GM12878 (cell line): ENCODE results near the gene SLC12A6. TPM values are rescaled to one million over a fixed set of nuclear protein-coding genes. Genes with fewer than 3 reads are reported as not detected.

Source experiments
- ATAC-seq: fragments of 200-7000 bp; cut with Tn5 transposase; 3 replicates; pipeline ENCODE4 v1.9.1; 2020; ENCODE audit warnings: mild to moderate bottlenecking, moderate library complexity
- BruUV-seq: library from RNA; stranded (reverse); fragments of 400-500 nt; replicated peaks from 2 replicates; lab custom pipeline; 2021; lab: Mats Ljungman, UMichigan
- CTCF ChIA-PET: fragments of 300-600 bp; sonication (Branson Sonifier 250); formaldehyde crosslinking; extraction: SDS; loops from one replicate; lab custom pipeline; 2021; ENCODE audit warnings: inconsistent platforms; lab: Yijun Ruan, JAX
- POLR2A ChIA-PET: fragments of 350-600 bp; formaldehyde crosslinking; extraction: SDS; loops from one replicate; lab custom pipeline; 2021; ENCODE audit warnings: inconsistent platforms; lab: Charles Lee
- RAD21 ChIA-PET: fragments of 300-600 bp; sonication (Branson Sonifier 250); formaldehyde crosslinking; loops from one replicate; lab custom pipeline; 2023; ENCODE audit warnings: antibody characterized with exemption; ENCODE audit not compliant: unreplicated experiment; lab: Charles Lee
- SMC1A ChIA-PET: fragments of 300-600 bp; sonication (Branson Sonifier 250); formaldehyde crosslinking; loops from one replicate; lab custom pipeline; 2023; ENCODE audit not compliant: unreplicated experiment, uncharacterized antibody; lab: Charles Lee
- DNase-seq: peaks from one replicate; pipeline ENCODE4 v3.0.0-alpha.2; 2011; ENCODE audit warnings: low read depth, low spot score
- FAIRE-seq: peaks from 3 replicates; lab custom pipeline; 2011; peaks lifted over from hg19 to GRCh38; lab: Jason Lieb, UNC
- H2AFZ ChIP-seq: 2 replicates; pipeline ENCODE4 v1.6.0; 2011; ENCODE audit warnings: low read depth, low read length, control low read depth; ENCODE audit not compliant: control insufficient read depth
- H3K27ac ChIP-seq: 2 replicates; pipeline ENCODE4 v1.5.1; 2011; ENCODE audit warnings: control low read depth; ENCODE audit not compliant: control insufficient read depth, insufficient read depth
- H3K27me3 ChIP-seq, 2 experiments: replicated peaks in 1 of 2; 2 replicates each; pipeline versions ENCODE4 v1.6.0 to v1.6.1; 2011; ENCODE audit warnings: low read length in 1 of 2; ENCODE audit not compliant: control insufficient read depth in 2 of 2, insufficient read depth in 2 of 2
- H3K36me3 ChIP-seq, 2 experiments: 2 replicates each; pipeline ENCODE4 v1.5.1; 2011; ENCODE audit warnings: low read length in 1 of 2; ENCODE audit not compliant: control insufficient read depth in 2 of 2, insufficient read depth in 2 of 2
- H3K4me1 ChIP-seq: 2 replicates; pipeline ENCODE4 v1.6.1; 2011; ENCODE audit warnings: mild to moderate bottlenecking, low read length, moderate library complexity, mixed read lengths; ENCODE audit not compliant: control insufficient read depth, insufficient read depth
- H3K4me2 ChIP-seq: 2 replicates; pipeline ENCODE4 v1.6.0; 2011; ENCODE audit warnings: control low read depth; ENCODE audit not compliant: control insufficient read depth, insufficient read depth
- H3K4me3 ChIP-seq: fragments of 200-600 bp; sonication (generic); 2 replicates; pipeline ENCODE4 v1.5.1; 2016
- H3K79me2 ChIP-seq: 2 replicates; pipeline ENCODE4 v1.6.0; 2011; ENCODE audit warnings: low read length; ENCODE audit not compliant: control insufficient read depth, insufficient read depth
- H3K9ac ChIP-seq: 2 replicates; pipeline ENCODE4 v1.8.0; 2011; ENCODE audit warnings: low read length, control low read depth, mixed read lengths; ENCODE audit not compliant: control insufficient read depth, insufficient read depth
- H3K9me3 ChIP-seq: replicated peaks from 3 replicates; pipeline ENCODE4 v1.5.1; 2011; ENCODE audit warnings: mild to moderate bottlenecking, low read length; ENCODE audit not compliant: control insufficient read depth, insufficient read depth
- H4K20me1 ChIP-seq: 2 replicates; pipeline ENCODE4 v1.6.0; 2011; ENCODE audit not compliant: control insufficient read depth, insufficient read depth
- EZH2 ChIP-seq: IDR thresholded peaks from 2 replicates; pipeline ENCODE4 v1.6.1; 2012; ENCODE audit warnings: low read depth, mild to moderate bottlenecking, control low read depth, inconsistent platforms, low read length, borderline replicate concordance; ENCODE audit not compliant: control insufficient read depth
- FOS ChIP-seq: IDR thresholded peaks from 3 replicates; pipeline ENCODE4 v1.6.1; 2011; ENCODE audit warnings: borderline replicate concordance; ENCODE audit not compliant: insufficient read length; ENCODE audit errors: extremely low read depth
- FOXK2 ChIP-seq: fragments of 450-650 bp; IDR thresholded peaks from 2 replicates; pipeline ENCODE4 v1.6.1; 2017; ENCODE audit warnings: mild to moderate bottlenecking, moderate library complexity
- HDAC2 ChIP-seq: fragments of 200-600 bp; sonication (generic); IDR thresholded peaks from 2 replicates; pipeline ENCODE4 v1.6.1; 2017
- NRF1 ChIP-seq: conservative IDR thresholded peaks from 2 replicates; pipeline ENCODE4 v1.6.1; 2011; ENCODE audit warnings: mild to moderate bottlenecking, low read depth, low read length, improper control_type of control experiment
- POU2F2 ChIP-seq: IDR thresholded peaks from 3 replicates; pipeline ENCODE4 v1.6.1; 2011; ENCODE audit warnings: low read depth, mild to moderate bottlenecking, low read length, borderline replicate concordance
- SMAD1 ChIP-seq: fragments of 450-650 bp; IDR thresholded peaks from 2 replicates; pipeline ENCODE4 v1.6.1; 2018; ENCODE audit warnings: mild to moderate bottlenecking, low read depth; ENCODE audit not compliant: partially characterized antibody
- STAT3 ChIP-seq: IDR thresholded peaks from 2 replicates; pipeline ENCODE4 v1.6.1; 2011; ENCODE audit warnings: low read depth, low read length, improper control_type of control experiment
- ZBTB33 ChIP-seq: fragments of 450-650 bp; IDR thresholded peaks from 2 replicates; pipeline ENCODE4 v1.6.1; 2017; ENCODE audit warnings: mild to moderate bottlenecking
- ZNF217 ChIP-seq: fragments of 450-650 bp; IDR thresholded peaks from 2 replicates; pipeline ENCODE4 v1.6.1; 2017; ENCODE audit warnings: antibody characterized with exemption, mild to moderate bottlenecking
- ZNF384 ChIP-seq: IDR thresholded peaks from 2 replicates; pipeline ENCODE4 v1.6.1; 2012; ENCODE audit warnings: low read depth, mild to moderate bottlenecking, low read length, improper control_type of control experiment, borderline replicate concordance
- in situ Hi-C: fragments of 300-500 bp; cut with MboI; formaldehyde crosslinking; loops from 9 replicates; pipeline ENCODE4 v1.14.3; 2018; ENCODE audit warnings: mixed read lengths
- intact Hi-C: fragments of 100-400 bp; cut with micrococcal nuclease; formaldehyde crosslinking; loops from one replicate; pipeline ENCODE4 v1.14.2; 2022; ENCODE audit not compliant: unreplicated experiment
- polyA plus RNA-seq, 11 experiments: library from polyadenylated mRNA; depleted of rRNA in 4 of 11; unstranded in 6 of 11; stranded (reverse) in 5 of 11; fragments of >200 nt; fragmentation: Nextera tagmentation in 4 of 11; fragmentation: Illumina TruSeq in 1 of 11; extraction: Ambion mirVana in 4 of 11; extraction: Trizol in 1 of 11; gene quantifications; 1 replicate in 1 of 11; 2 replicates in 10 of 11; pipeline versions ENCODE4 v1.2.1 to v1.2.3, GENCODE V29; 2011 to 2016; ENCODE audit warnings: inconsistent platforms in 2 of 11, missing spikeins in 2 of 11, low read depth in 1 of 11
- total RNA-seq, 4 experiments: library from RNA; depleted of rRNA in 3 of 4; stranded (reverse); fragments of >200 nt in 3 of 4; fragmentation: Illumina TruSeq in 1 of 4; extraction: Trizol in 1 of 4; gene quantifications; 2 replicates each; pipeline versions ENCODE4 v1.2.1 to v1.2.3, GENCODE V29; 2013 to 2021
- TF ChIP-seq, protein P1 (sequence below): fragments of 450-650 bp; conservative IDR thresholded peaks from 2 replicates; pipeline ENCODE4 v1.6.1; 2017; ENCODE audit warnings: mild to moderate bottlenecking, moderate library complexity
- TF ChIP-seq, protein P2 (sequence below): fragments of 450-650 bp; IDR thresholded peaks from 2 replicates; pipeline ENCODE4 v1.6.1; 2017; ENCODE audit warnings: mild to moderate bottlenecking, low read depth, inconsistent platforms; ENCODE audit not compliant: poor library complexity, severe bottlenecking
- TF ChIP-seq, protein P3 (sequence below): fragments of 450-650 bp; formaldehyde crosslinking; IDR thresholded peaks from 2 replicates; pipeline ENCODE4 v1.4.0; 2020; ENCODE audit warnings: mild to moderate bottlenecking, moderate library complexity

Gene SLC12A6
- total and polyA plus RNA-seq, 10 of the 15 experiments (the other 5 are each of a cell fraction or from before 2014, with no cell fraction given): 4.7 to 94.4 (median 34.2) TPM

DNA sequence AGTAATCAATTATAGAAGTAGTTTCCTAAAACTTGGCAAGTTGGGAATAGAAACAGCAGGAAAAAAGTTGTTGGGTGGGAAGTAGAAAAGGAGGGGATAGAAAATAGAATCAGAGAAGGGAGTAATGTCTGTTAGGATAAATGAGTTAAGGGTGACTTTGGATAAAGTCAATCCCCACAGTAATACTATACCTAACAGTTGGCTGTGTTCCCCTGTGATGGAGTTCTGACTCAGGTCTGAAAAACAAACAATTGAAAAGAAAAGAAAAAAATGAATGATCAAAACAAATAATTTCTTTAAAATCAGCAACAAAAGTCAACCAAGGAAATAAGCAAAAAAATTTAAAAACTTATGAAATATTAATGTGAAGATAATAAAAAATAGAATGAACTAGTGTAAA is 62.4 kb downstream of the SLC12A6 start:
- CTCF ChIA-PET: interaction anchor here (1.1 to 1.2 kb wide), 2 partner anchors 11 to 33 kb away, joined by 3 to 4 read pairs; no protein-coding TSS in a partner anchor
- Histone ChIP-seq H3K4me3 (no peak overlapping the region), H3K9me3 (no peaks in the 10 kb centered on the region), H3K27me3 (no peaks in the 10 kb centered on the region), H3K9ac (no peak overlapping the region), H2AFZ (no peak overlapping the region), H4K20me1 (no peaks in the 10 kb centered on the region), H3K27ac (no peak overlapping the region), H3K79me2 (peaks cover 17% of the 10 kb centered on the region), H3K4me1 (no peaks in the 10 kb centered on the region), H3K36me3 (peaks cover 0 to 12% of the 10 kb centered on the region in 2 experiments; a peak in 2 of 4 replicates), H3K4me2 (no peak overlapping the region)
- no peak for DNase-seq
- intact Hi-C loops: no loop called here
- RAD21 ChIA-PET: interaction anchor here (0.6 kb wide), 1 partner anchor 92 kb away, joined by 3 read pairs; no protein-coding TSS in a partner anchor
- POLR2A ChIA-PET: no interaction called here
- no peak for ATAC-seq
- no TSS peak for BruUV-seq
- in situ Hi-C loops: no loop called here
- FAIRE-seq: no peak
- SMC1A ChIA-PET: interaction anchor here (0.6 to 2.6 kb wide), 5 partner anchors 9 to 38 kb away, joined by 3 to 9 read pairs (median 4); no protein-coding TSS in a partner anchor
- TF ChIP-seq ZNF217: no peak
- TF ChIP-seq EZH2: no peak
- TF ChIP-seq ZNF384: no peak
- TF ChIP-seq POU2F2: no peak
- TF ChIP-seq FOS: no peak
- TF ChIP-seq SMAD1: no peak
- TF ChIP-seq, protein P1, sequence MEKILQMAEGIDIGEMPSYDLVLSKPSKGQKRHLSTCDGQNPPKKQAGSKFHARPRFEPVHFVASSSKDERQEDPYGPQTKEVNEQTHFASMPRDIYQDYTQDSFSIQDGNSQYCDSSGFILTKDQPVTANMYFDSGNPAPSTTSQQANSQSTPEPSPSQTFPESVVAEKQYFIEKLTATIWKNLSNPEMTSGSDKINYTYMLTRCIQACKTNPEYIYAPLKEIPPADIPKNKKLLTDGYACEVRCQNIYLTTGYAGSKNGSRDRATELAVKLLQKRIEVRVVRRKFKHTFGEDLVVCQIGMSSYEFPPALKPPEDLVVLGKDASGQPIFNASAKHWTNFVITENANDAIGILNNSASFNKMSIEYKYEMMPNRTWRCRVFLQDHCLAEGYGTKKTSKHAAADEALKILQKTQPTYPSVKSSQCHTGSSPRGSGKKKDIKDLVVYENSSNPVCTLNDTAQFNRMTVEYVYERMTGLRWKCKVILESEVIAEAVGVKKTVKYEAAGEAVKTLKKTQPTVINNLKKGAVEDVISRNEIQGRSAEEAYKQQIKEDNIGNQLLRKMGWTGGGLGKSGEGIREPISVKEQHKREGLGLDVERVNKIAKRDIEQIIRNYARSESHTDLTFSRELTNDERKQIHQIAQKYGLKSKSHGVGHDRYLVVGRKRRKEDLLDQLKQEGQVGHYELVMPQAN: no peak
- TF ChIP-seq STAT3: no peak
- no peak for TF ChIP-seq HDAC2
- TF ChIP-seq, protein P2, sequence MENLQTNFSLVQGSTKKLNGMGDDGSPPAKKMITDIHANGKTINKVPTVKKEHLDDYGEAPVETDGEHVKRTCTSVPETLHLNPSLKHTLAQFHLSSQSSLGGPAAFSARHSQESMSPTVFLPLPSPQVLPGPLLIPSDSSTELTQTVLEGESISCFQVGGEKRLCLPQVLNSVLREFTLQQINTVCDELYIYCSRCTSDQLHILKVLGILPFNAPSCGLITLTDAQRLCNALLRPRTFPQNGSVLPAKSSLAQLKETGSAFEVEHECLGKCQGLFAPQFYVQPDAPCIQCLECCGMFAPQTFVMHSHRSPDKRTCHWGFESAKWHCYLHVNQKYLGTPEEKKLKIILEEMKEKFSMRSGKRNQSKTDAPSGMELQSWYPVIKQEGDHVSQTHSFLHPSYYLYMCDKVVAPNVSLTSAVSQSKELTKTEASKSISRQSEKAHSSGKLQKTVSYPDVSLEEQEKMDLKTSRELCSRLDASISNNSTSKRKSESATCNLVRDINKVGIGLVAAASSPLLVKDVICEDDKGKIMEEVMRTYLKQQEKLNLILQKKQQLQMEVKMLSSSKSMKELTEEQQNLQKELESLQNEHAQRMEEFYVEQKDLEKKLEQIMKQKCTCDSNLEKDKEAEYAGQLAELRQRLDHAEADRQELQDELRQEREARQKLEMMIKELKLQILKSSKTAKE: no peak
- TF ChIP-seq, protein P3, sequence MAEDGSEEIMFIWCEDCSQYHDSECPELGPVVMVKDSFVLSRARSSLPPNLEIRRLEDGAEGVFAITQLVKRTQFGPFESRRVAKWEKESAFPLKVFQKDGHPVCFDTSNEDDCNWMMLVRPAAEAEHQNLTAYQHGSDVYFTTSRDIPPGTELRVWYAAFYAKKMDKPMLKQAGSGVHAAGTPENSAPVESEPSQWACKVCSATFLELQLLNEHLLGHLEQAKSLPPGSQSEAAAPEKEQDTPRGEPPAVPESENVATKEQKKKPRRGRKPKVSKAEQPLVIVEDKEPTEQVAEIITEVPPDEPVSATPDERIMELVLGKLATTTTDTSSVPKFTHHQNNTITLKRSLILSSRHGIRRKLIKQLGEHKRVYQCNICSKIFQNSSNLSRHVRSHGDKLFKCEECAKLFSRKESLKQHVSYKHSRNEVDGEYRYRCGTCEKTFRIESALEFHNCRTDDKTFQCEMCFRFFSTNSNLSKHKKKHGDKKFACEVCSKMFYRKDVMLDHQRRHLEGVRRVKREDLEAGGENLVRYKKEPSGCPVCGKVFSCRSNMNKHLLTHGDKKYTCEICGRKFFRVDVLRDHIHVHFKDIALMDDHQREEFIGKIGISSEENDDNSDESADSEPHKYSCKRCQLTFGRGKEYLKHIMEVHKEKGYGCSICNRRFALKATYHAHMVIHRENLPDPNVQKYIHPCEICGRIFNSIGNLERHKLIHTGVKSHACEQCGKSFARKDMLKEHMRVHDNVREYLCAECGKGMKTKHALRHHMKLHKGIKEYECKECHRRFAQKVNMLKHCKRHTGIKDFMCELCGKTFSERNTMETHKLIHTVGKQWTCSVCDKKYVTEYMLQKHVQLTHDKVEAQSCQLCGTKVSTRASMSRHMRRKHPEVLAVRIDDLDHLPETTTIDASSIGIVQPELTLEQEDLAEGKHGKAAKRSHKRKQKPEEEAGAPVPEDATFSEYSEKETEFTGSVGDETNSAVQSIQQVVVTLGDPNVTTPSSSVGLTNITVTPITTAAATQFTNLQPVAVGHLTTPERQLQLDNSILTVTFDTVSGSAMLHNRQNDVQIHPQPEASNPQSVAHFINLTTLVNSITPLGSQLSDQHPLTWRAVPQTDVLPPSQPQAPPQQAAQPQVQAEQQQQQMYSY (CRISPR knock-in tag): no peak
- no peak for TF ChIP-seq FOXK2
- no peak for TF ChIP-seq ZBTB33
- no peak for TF ChIP-seq NRF1
